Islet of Langerhans (tissue), 1 donor: ENCODE data around the gene PCF11.
"Not testable (repeated sequence)": the region's sequence is repeated elsewhere in the genome, so short reads cannot be mapped to it uniquely, and the experiment has no call there.

Experiments used
- FAIRE-seq: peaks from one replicate; lab custom pipeline; 2011; peaks lifted over from hg19 to GRCh38; lab: Jason Lieb, UNC

Gene PCF11

DNA sequence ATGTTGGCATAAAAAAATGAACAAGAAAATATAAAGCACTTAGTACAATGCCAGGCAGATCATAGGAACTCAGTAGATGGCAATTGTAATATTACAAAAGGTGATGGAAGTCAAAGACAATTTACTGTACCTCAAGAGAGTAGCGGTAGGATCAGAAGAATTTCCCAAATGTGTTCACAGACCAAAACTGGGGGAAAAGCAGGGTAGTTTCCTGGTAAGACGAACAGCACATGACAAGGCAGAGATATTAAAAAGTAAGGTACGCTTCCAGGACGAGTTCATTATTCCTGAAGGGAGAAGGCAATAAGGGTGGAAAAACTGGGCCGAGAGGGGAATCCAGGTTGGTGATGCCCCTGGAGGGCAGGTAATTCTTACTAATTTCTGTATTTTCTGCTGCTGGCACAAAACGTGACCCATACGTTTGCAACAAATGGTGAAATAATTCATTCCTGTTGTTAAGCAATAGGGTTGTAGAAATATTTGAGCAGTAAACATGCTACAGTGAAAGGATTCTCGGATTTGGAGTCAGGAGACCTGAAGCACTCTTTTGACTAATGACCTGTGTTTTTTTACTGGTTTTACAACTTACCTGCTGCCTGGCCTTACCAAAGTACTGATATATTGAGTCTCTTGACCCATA, 35.8 kb downstream of the PCF11 start:
- no peak for FAIRE-seq

DNA sequence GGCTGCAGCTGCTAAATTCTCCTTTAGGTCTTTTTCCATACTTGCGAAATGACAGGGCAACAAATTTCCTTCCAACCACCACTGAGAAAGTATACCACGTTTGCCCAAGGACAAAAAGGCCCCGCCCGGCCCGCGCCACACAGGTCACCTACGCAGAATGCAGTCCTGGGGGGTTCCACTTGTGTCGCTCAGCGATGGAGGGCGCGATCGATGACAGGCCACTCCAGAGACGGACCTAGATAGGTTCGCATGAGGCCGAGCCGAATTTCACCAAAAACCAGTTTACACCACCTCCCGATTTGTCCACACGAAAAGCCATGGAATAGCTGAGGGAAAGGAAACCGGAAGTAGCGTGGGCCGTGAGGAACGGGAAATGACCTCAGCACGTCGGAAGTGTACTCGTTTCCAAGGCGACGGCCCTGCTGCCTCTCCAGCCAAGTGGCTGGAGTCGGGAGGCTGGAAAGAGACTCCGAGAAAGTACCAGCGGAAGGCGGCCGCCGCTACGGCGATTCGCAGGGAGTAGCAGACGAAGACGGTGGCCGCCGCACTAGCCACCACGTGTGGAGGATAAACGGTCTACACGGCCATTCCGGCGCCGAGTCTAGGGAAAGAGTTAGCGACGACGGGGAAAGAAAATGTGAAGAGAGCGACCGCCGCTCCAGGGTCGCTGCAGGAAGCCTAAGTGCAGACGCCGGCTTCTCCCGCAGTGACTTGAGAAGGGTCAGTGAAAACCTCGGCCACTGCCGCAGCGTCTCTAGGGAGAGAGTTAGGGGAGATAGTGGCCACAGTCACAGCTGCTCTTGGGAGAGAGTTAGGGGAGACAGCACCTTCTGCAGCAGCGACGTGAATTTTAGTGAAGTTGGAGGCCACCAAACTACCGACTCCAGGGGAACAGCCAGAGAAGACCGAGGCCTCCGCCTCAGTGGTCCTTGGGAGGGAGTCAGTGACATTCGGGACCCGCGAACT, 36.7 kb downstream of the PCF11 start, which contains the start of gene ANKRD42:
ANKRD42 (plus strand) TSS at position 398 of the 966 bp plus-strand sequence. CDS start 959 bp downstream, outside the sequence.
- FAIRE-seq = peak; percentile 94

DNA sequence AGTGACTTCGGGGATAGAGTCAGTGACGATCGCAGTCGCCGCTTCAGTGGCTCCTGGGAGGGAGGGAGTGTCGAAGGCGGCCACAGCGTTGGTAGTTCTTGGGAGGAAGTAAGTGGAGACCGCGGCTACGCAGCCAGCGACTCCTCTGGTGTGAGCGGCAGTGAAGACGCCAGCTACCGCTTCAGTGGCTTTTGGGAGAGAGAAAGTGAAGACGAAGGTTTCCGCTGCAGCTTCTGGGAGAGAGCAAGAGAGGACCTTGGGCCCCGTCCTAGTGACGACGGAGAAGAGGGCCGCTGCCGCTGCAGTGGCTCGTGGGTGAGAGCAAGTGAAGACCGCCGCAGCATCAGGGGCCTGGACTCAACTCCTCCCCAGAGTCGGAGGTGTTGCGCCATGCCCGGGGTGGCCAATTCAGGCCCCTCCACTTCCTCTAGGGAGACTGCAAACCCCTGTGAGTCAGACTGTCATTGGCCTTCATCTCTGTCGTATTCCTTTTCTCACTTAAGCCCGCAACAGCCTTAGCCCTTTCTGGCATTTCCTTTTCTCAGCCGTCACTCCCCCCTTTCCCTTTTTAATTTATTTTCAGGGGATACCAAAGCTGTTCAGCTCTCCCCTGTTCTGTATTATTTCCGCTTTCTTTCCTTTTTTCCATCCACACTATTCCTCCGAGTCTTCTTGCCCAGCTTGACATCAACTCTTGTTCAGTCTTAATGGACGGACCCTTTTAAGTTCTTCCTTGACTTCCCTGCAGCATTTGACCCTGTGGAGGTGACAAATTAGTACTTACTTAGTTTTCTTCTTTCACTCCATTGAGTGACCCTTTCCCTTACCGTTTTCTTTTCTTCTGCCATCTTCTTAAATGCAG, 37.6 kb downstream of the PCF11 start:
- FAIRE-seq = no peak

DNA sequence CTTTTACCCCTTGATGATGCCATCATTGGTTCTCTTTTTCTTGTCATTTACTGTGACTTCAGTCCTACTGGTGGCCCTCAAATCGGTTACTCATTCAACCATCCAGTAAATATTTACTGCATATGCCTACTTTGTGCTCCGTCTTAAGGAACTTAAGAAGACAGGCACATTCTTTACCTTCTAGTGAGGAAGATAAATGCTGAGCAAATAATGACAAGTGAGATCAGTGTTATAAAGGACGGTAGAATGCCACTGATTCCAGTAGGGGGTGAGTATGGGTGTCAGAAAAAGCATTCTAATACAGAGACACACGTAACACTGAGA, 38.2 kb downstream of the PCF11 start:
- FAIRE-seq = no peak

DNA sequence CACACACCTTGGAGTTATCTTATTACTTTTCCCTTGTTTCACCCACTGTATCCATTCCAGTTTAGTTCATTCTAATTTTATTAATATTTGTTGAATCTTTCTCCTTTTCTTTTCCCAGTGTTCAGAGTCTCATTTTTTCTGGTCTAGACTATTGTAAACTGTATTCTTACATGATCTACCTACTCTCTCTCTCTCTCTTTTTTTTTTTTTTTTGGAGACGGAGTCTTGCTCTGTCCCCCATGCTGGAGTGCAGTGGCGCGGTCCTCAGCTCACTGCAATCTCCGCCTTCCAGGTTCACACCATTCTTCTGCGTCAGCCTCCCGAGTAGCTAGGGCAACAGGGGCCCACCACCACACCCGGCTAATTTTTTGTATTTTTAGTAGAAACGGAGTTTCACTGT, 38.7 kb downstream of the PCF11 start:
- no peak for FAIRE-seq

DNA sequence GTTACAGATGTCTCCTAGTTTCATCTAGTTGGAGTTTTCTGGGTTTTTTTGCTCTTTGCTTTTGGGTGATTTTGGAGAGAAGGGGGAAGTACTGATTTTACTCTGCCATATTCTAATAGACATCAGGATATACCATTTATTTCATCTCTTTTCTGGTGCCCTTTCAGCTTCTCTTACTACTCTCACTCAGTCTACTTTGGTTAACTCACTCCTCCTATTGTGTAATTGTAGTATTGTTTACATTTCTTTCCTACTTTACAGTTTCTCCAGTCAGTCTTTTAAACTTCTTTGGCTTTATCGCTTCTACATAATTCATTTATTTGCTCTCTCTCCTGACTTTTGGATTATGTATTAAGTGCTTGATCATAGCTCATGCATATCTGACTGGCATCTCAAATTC, 43.1 kb downstream of the PCF11 start:
- FAIRE-seq = no peak

DNA sequence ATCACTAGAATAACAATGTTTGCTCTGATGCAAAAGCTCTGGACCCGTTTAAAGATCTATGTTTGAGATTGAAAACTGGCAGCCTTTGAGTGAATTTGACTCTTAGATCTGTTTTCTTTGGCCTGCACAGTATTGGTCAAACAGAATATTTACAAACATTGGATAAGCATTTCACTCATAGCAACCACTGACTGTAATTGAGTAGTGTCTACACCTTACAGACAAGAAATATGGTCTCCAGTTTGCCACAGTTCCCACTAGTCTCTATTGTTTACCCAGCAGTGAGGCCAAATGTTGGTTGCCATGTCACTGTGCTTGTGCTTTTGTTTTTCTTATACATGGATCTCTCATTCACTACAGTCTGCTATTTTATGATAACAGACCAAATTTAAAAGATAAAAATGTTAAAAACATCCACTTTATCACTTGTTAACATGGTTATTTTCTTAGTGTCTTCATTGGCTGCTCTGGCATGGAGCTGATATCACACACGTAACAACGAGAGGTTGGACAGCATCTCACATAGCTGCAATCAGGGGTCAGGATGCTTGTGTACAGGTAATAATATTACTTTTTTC, 48.8 kb downstream of the PCF11 start:
- FAIRE-seq = no peak

DNA sequence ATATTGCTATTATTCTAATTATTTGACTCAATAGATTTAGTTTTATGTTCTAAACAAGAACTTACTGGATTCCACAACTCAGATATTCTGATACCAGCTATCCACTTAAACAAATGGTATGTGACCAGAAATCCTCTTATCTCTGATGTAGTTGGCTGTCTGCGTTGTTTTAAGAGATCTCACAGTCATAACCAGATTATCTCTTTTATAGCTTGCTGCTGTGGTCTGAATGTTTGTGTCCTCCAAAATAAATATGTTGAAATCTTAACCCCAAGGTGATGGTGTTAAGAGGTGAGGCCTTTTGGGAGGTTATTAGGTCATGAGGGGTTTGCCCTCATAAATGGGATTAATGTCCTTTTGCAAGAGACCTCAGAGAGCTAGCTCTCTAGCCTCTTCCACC, 49.3 kb downstream of the PCF11 start:
- FAIRE-seq = no peak

DNA sequence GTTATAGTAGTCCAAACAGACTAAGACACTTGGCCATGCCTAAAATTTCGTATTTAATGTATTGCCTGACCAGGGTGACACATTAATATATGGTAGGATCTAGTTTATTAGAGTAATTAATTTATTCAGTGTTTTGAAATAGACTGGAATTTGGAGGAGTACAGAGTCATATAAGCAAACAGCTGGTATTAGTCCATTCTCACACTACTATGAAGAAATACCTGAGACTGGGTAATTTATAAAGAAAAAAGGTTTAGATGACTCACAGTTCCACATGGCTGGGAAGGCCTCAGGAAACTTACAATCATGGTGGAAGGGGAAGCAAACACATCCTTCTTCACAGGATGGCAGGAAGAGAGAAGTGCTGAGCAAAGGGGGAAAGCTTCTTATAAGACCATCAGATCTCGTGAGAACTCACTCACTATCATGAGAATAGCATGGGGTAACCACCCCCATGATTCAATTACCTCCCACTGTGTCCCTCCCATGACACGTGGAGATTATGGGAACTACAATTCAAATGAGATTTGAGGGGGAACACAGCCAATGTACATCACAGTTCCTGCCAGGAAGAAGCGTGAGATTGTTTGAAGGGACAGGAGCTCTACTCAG, 49.9 kb downstream of the PCF11 start:
- not testable (repeated sequence) for FAIRE-seq

DNA sequence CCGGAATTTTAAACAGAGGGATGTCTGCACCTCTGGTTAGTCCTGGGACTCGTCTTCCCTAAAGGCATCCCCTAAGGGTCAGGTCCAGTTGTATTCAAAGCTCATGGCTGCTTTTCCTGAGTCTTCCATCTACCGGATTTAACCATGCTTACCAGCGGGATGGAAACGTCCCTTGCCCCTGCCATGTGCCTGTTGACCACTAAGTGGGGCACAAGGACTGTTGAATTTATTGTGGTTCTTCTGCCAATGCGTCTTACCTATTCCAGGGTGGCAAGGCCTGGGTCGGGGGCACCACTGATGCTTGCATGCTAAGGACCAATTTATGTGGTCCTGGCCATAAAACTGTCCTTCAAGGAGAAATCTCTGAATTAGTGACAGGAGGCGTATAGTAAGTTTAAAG, 62.2 kb downstream of the PCF11 start:
- no peak for FAIRE-seq

DNA sequence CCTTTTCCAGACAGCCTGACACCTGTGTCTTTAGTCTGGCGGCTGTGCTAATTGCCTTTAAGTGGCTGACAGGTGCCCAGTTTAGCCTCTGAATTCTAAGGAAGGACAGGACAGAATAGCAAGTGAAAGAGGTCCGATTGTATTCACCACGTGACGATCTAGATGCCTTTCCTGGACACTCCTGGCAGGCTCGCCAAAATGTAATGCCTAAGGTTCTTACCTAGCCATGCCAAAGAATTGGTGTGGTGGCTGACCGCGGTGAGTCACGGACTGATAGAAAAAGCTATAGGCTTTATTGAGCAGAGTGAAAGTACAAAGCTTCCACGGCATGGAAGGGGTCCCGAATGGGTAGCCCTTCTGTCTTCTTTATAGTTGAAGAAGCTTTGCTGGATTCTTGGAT, 63.3 kb downstream of the PCF11 start:
- FAIRE-seq = no peak

DNA sequence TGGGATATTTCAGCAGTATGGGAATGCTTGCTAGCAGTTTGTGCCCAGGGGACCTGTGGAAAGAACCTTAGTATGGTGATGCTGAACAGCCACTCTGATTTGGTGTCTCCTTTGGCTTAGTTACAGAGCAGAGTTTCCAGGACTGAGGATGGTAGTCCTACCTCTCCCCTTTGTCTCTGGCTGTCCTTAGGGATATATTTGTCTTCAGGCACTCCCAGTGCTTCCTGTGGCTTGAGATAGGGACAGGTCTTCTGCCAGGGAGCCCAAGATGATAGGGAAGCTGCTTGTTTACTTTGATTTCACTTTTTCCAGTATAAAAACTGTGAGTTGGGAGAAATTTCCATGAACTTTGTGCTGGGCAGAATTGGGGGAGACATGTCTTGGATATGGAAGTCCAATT, 64.8 kb downstream of the PCF11 start:
- FAIRE-seq = no peak

DNA sequence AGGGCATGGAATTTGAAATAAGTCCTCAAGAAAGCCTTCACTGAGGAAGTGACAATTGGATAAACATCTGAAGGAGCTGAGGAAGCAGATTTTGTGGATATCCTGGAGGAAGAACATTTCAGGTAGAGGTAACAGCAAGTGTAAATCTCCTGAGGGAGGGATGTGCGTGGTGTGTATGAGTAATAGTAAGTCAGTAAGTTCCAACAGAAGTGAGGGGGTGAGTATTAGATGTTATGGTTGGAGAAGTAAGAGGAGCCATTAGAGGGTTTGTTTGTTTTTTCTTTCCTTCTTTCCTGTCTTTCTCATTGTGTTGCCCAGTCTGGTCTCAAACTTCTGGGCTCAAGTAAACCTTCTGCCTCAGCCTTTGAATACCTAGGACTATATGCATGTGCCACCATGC, 65.6 kb downstream of the PCF11 start:
- FAIRE-seq = no peak

DNA sequence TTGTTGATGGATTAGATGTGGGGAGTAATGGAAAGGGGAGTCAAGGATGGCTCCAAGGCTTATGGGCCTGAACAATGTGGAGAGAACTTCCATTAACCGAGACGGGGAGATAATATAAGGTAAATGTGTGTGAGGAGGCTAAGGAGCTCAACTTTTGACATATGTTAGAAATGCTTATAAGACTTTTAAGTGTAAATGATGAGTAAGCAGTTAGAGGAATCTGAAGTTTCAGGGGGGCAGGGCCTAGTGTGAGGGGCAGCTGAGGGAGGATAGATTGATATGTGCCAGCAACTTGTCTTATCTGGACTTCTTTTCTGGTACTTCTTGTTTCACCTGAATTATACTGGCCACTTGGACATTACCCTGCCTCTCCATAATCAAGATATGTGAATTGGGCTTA, 66.5 kb downstream of the PCF11 start:
- no peak for FAIRE-seq

DNA sequence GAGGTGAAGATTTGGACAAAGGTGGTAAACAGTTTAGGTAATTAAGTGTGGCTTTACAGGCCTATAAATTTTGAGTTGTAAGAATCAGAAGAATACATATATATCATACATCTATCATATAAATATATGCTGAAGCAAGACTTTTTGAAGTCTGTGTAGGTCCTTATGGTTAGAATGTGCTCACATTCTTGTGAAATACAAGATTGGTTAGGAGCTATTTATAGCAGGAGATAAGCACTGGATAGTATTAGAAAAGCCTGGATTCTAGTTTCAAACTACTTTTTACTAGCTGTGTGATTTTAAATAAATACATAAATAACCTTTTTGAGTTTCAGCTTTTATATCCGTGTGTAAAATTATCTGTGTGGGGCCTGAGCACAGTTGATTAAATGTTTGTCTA, 78.9 kb downstream of the PCF11 start:
- FAIRE-seq = peak; percentile 9
